ENCODE measurements around the gene SEMA5A. TPM values are rescaled to one million over a fixed set of nuclear protein-coding genes. Genes with fewer than 3 reads are reported as not detected.

Gene SEMA5A
- polyA plus RNA-seq, 1 donor (not counting 4 experiments of a cell fraction or from before 2014, with no cell fraction given), result 0.16 TPM

DNA sequence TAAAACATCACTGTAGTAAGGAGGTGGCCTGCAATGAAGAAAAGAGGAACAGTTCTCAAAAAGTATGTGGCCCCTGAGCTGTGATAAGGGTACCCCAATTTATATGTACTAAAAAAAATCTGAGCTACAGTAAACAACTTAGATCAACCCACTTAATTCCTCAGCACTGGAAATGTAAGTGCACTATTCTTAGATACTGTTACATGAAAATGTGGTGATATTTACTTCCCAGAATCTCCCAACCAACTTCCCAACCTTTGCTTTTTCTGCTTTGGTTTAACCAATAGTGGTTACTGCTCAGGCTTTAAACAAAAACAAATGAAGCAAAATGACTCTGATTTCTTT lies 114.8 kb downstream of the SEMA5A start:
- TF ChIP-seq EZH2 (IDR thresholded peaks at IDR 0.05; ENCODE audit: low read length), result no peak
- TF ChIP-seq, protein P1, sequence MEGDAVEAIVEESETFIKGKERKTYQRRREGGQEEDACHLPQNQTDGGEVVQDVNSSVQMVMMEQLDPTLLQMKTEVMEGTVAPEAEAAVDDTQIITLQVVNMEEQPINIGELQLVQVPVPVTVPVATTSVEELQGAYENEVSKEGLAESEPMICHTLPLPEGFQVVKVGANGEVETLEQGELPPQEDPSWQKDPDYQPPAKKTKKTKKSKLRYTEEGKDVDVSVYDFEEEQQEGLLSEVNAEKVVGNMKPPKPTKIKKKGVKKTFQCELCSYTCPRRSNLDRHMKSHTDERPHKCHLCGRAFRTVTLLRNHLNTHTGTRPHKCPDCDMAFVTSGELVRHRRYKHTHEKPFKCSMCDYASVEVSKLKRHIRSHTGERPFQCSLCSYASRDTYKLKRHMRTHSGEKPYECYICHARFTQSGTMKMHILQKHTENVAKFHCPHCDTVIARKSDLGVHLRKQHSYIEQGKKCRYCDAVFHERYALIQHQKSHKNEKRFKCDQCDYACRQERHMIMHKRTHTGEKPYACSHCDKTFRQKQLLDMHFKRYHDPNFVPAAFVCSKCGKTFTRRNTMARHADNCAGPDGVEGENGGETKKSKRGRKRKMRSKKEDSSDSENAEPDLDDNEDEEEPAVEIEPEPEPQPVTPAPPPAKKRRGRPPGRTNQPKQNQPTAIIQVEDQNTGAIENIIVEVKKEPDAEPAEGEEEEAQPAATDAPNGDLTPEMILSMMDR (optimal IDR thresholded peaks at IDR 0.05 in 1 of 3, IDR thresholded peaks at IDR 0.05 in 1 of 3, conservative IDR thresholded peaks at IDR 0.05 in 1 of 3; ENCODE audit: extremely low read depth in 1 of 3, insufficient read depth in 2 of 3, low read length in 3 of 3), result no peak
- no peak overlapping the region for H3K4me2 ChIP-seq (ENCODE audit: control insufficient read depth, extremely low read depth, insufficient read depth, low read depth, low read length)
- H3K27ac ChIP-seq (ENCODE audit: control insufficient read depth, insufficient read depth, low read length), result no peak overlapping the region

DNA sequence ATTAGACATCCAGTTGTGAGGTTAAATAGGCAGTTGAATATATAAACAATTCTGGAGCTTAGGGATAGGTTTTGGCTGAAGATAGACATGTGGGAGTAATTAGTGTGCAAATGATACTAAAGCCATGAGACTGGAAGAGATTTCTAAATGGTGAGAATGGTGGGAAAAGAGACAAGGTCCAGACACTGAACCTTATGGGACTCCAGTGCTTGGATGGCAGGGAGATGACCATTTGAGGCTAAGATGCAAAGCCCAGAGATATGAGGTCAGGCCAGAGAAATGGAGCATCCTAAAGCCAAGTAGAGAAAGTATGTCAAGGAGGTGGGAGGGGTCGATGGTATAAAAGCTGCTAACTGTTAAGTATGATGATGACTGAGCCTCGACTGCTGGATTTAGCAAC lies 115.6 kb downstream of the SEMA5A start:
- Histone ChIP-seq H3K4me3 (ENCODE audit: control insufficient read depth in 2 of 3, extremely low read depth in 1 of 3, insufficient read depth in 2 of 3, low read depth in 1 of 3, low read length in 3 of 3) (no peak overlapping the region), H3K36me3 (ENCODE audit: control insufficient read depth in 2 of 2, extremely low read depth in 1 of 2, insufficient read depth in 2 of 2, low read length in 2 of 2) (no peaks in the 10 kb centered on the region), H3K27me3 (ENCODE audit: control insufficient read depth, extremely low read depth, insufficient read depth, low read length) (no peaks in the 10 kb centered on the region), H3K9me1 (ENCODE audit: control insufficient read depth, extremely low read depth, insufficient read depth, low read length) (no peaks in the 10 kb centered on the region), H3K4me2 (ENCODE audit: control insufficient read depth, extremely low read depth, insufficient read depth, low read depth, low read length) (no peak overlapping the region), H3K27ac (ENCODE audit: control insufficient read depth, insufficient read depth, low read length) (no peak overlapping the region), H3K9ac (ENCODE audit: control insufficient read depth, extremely low read depth, insufficient read depth, low read length) (no peak overlapping the region), H3K9me3 (ENCODE audit: control insufficient read depth, low read depth, low read length) (no peaks in the 10 kb centered on the region), H3K79me2 (ENCODE audit: control insufficient read depth, insufficient read depth, low read length) (no peaks in the 10 kb centered on the region), H4K20me1 (ENCODE audit: control insufficient read depth, extremely low read depth, insufficient read depth, low read length) (no peaks in the 10 kb centered on the region), H3K4me1 (ENCODE audit: control insufficient read depth, extremely low read depth, insufficient read depth, low read length) (no peaks in the 10 kb centered on the region), H2AFZ (ENCODE audit: control insufficient read depth, low read length) (no peak overlapping the region)
- no peak for FAIRE-seq
- no peak for TF ChIP-seq EZH2 (IDR thresholded peaks at IDR 0.05; ENCODE audit: low read length)
- dilution Hi-C loops (cut with MboI; ENCODE audit: extremely low pct_ligation_motif_present, low sequenced_read_pairs), result no loop called here
- no peak for DNase-seq (ENCODE audit: low read depth, low spot score)

More for the DNA sequence above, 114.8 kb downstream of the SEMA5A start:
- dilution Hi-C loops (cut with MboI; ENCODE audit: extremely low pct_ligation_motif_present, low sequenced_read_pairs), result no loop called here
- H3K36me3 ChIP-seq (ENCODE audit: control insufficient read depth in 2 of 2, extremely low read depth in 1 of 2, insufficient read depth in 2 of 2, low read length in 2 of 2), result no peaks in the 10 kb centered on the region
- DNase-seq (ENCODE audit: low read depth, low spot score) (no peak), FAIRE-seq (no peak)
- no peaks in the 10 kb centered on the region for H3K9me1 ChIP-seq (ENCODE audit: control insufficient read depth, extremely low read depth, insufficient read depth, low read length)
- H3K4me1 ChIP-seq (ENCODE audit: control insufficient read depth, extremely low read depth, insufficient read depth, low read length), result no peaks in the 10 kb centered on the region
- H3K27me3 ChIP-seq (ENCODE audit: control insufficient read depth, extremely low read depth, insufficient read depth, low read length), result no peaks in the 10 kb centered on the region
- no peaks in the 10 kb centered on the region for H4K20me1 ChIP-seq (ENCODE audit: control insufficient read depth, extremely low read depth, insufficient read depth, low read length)
- H3K9me3 ChIP-seq (ENCODE audit: control insufficient read depth, low read depth, low read length), result no peaks in the 10 kb centered on the region
- H3K79me2 ChIP-seq (ENCODE audit: control insufficient read depth, insufficient read depth, low read length), result no peaks in the 10 kb centered on the region
- no peak overlapping the region for H3K9ac ChIP-seq (ENCODE audit: control insufficient read depth, extremely low read depth, insufficient read depth, low read length)
- H2AFZ ChIP-seq (ENCODE audit: control insufficient read depth, low read length), result no peak overlapping the region
- no peak overlapping the region for H3K4me3 ChIP-seq (ENCODE audit: control insufficient read depth in 2 of 3, extremely low read depth in 1 of 3, insufficient read depth in 2 of 3, low read depth in 1 of 3, low read length in 3 of 3)

DNA sequence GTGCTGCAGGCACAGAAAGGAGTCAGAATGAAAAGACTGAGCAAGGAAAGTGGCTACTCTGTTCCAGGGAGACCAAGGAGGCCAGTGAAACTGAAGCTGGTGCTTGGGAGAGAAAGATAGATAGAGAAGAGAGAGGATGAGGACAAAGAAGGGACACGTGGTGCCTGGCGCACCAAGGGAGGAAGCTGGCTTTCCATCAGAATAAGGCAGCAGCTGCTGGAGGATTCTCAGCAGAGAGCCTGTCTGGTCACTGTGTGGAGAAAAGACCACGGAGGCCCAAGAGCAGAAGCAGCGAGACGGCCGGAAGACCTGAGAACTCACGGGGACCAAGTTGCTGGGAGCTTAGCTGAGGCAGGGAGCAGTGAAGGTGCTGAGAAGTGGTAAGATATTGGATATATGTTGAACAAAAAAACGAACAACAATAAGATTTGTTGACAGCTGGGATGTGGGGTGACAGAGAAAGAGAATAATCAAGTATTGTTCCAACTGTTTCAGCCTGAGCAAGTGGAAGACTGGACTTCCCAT lies 116.1 kb downstream of the SEMA5A start:
- FAIRE-seq (no peak), DNase-seq (ENCODE audit: low read depth, low spot score) (no peak)
- no peaks in the 10 kb centered on the region for H3K27me3 ChIP-seq (ENCODE audit: control insufficient read depth, extremely low read depth, insufficient read depth, low read length)
- no peaks in the 10 kb centered on the region for H3K9me1 ChIP-seq (ENCODE audit: control insufficient read depth, extremely low read depth, insufficient read depth, low read length)
- H3K36me3 ChIP-seq (ENCODE audit: control insufficient read depth in 2 of 2, extremely low read depth in 1 of 2, insufficient read depth in 2 of 2, low read length in 2 of 2), result no peaks in the 10 kb centered on the region
- no peak overlapping the region for H3K4me2 ChIP-seq (ENCODE audit: control insufficient read depth, extremely low read depth, insufficient read depth, low read depth, low read length)
- TF ChIP-seq EZH2 (IDR thresholded peaks at IDR 0.05; ENCODE audit: low read length), result no peak
- TF ChIP-seq, protein P1 (optimal IDR thresholded peaks at IDR 0.05 in 1 of 3, IDR thresholded peaks at IDR 0.05 in 1 of 3, conservative IDR thresholded peaks at IDR 0.05 in 1 of 3; ENCODE audit: extremely low read depth in 1 of 3, insufficient read depth in 2 of 3, low read length in 3 of 3), result no peak
- no peaks in the 10 kb centered on the region for H3K79me2 ChIP-seq (ENCODE audit: control insufficient read depth, insufficient read depth, low read length)
- H3K9me3 ChIP-seq (ENCODE audit: control insufficient read depth, low read depth, low read length), result no peaks in the 10 kb centered on the region
- no peak overlapping the region for H3K9ac ChIP-seq (ENCODE audit: control insufficient read depth, extremely low read depth, insufficient read depth, low read length)
- H3K27ac ChIP-seq (ENCODE audit: control insufficient read depth, insufficient read depth, low read length), result no peak overlapping the region
- H2AFZ ChIP-seq (ENCODE audit: control insufficient read depth, low read length), result no peak overlapping the region
- H3K4me1 ChIP-seq (ENCODE audit: control insufficient read depth, extremely low read depth, insufficient read depth, low read length), result no peaks in the 10 kb centered on the region
- no peaks in the 10 kb centered on the region for H4K20me1 ChIP-seq (ENCODE audit: control insufficient read depth, extremely low read depth, insufficient read depth, low read length)
- dilution Hi-C loops (cut with MboI; ENCODE audit: extremely low pct_ligation_motif_present, low sequenced_read_pairs), result no loop called here
- H3K4me3 ChIP-seq (ENCODE audit: control insufficient read depth in 2 of 3, extremely low read depth in 1 of 3, insufficient read depth in 2 of 3, low read depth in 1 of 3, low read length in 3 of 3), result no peak overlapping the region

All from keratinocyte (primary cell).